Fibroblast of lung (primary cell): ENCODE measurements around the gene DDR2. TPM values are rescaled to one million over a fixed set of nuclear protein-coding genes. Genes with fewer than 3 reads are reported as not detected.
A peak's percentile ranks its signal among the peaks of the same experiment; 100 is the strongest.

Source experiments
- DNase-seq, 2 donors: peaks; one replicate each; pipeline versions ENCODE4 v3.0.0 to v3.0.0-alpha.2; 2010; ENCODE audit warnings: low read depth in 2 of 2
- H2AFZ ChIP-seq: 2 replicates; pipeline ENCODE4 v1.5.1; 2012; ENCODE audit warnings: low read length, control low read depth, inconsistent platforms
- H3K27ac ChIP-seq: 2 replicates; pipeline ENCODE4 v1.5.1; 2011; ENCODE audit warnings: low read length, control low read depth; ENCODE audit not compliant: insufficient read depth
- H3K27me3 ChIP-seq: 2 replicates; pipeline ENCODE4 v1.5.1; 2011; ENCODE audit warnings: mild to moderate bottlenecking, low read length; ENCODE audit not compliant: control insufficient read depth, insufficient read depth
- H3K36me3 ChIP-seq: 2 replicates; pipeline ENCODE4 v1.5.1; 2011; ENCODE audit warnings: low read length; ENCODE audit not compliant: control insufficient read depth, insufficient read depth
- H3K4me1 ChIP-seq: 2 replicates; pipeline ENCODE4 v1.5.1; 2011; ENCODE audit warnings: low read length; ENCODE audit not compliant: control insufficient read depth, insufficient read depth; ENCODE audit errors: extremely low read depth
- H3K4me2 ChIP-seq: 2 replicates; pipeline ENCODE4 v1.5.1; 2011; ENCODE audit warnings: low read length, control low read depth; ENCODE audit not compliant: insufficient read depth; ENCODE audit errors: extremely low read depth
- H3K4me3 ChIP-seq, 4 experiments: fragments of 200-600 bp in 1 of 4; sonication (generic) in 1 of 4; replicated peaks in 1 of 4; 2 replicates each; pipeline ENCODE4 v1.5.1; 2011 to 2016; ENCODE audit warnings: low read length in 4 of 4, low read depth in 3 of 4, mild to moderate bottlenecking in 3 of 4, control low read depth in 2 of 4, inconsistent platforms in 1 of 4, mixed read lengths in 1 of 4; ENCODE audit not compliant: insufficient read depth in 1 of 4; ENCODE audit errors: control extremely low read depth in 1 of 4
- H3K79me2 ChIP-seq: 2 replicates; pipeline ENCODE4 v1.5.1; 2012; ENCODE audit warnings: mild to moderate bottlenecking, low read length, inconsistent platforms; ENCODE audit not compliant: control insufficient read depth, insufficient read depth
- H3K9ac ChIP-seq: 2 replicates; pipeline ENCODE4 v1.5.1; 2011; ENCODE audit warnings: mild to moderate bottlenecking, low read length, control low read depth; ENCODE audit not compliant: insufficient read depth
- H3K9me3 ChIP-seq: 2 replicates; pipeline ENCODE4 v1.5.1; 2012; ENCODE audit warnings: low read depth, low read length; ENCODE audit not compliant: control insufficient read depth, insufficient read depth
- H4K20me1 ChIP-seq: 2 replicates; pipeline ENCODE4 v1.5.1; 2011; ENCODE audit warnings: low read length; ENCODE audit not compliant: control insufficient read depth, insufficient read depth; ENCODE audit errors: extremely low read depth
- CTCF ChIP-seq, 2 donors: IDR thresholded peaks in 1 of 2; conservative IDR thresholded peaks in 1 of 2; 1 replicate in 1 of 2; 2 replicates in 1 of 2; pipeline ENCODE4 v1.5.1; 2011 to 2012; ENCODE audit warnings: low read length in 2 of 2, control low read depth in 1 of 2, inconsistent platforms in 1 of 2, low read depth in 1 of 2, mild to moderate bottlenecking in 1 of 2
- EZH2 ChIP-seq: IDR thresholded peaks from 2 replicates; pipeline ENCODE4 v1.5.1; 2012; ENCODE audit warnings: low read length, control low read depth, mild to moderate bottlenecking; ENCODE audit errors: missing control alignments
- polyA plus RNA-seq, 2 donors: library from polyadenylated mRNA; depleted of rRNA in 1 of 2; stranded (reverse) in 1 of 2; unstranded in 1 of 2; fragments of >200 nt; gene quantifications; 2 replicates each; pipeline ENCODE4 v1.2.1, GENCODE V29; 2011 to 2012; ENCODE audit warnings: missing spikeins in 1 of 2
- total RNA-seq: library from RNA; depleted of rRNA; stranded (reverse); fragments of >200 nt; gene quantifications from 2 replicates; pipeline ENCODE4 v1.2.1, GENCODE V29; 2014

DDR2 gene
- total and polyA plus RNA-seq, 2 donors (not counting 1 experiment from before 2014, with no cell fraction given): 192 to 303 TPM

- Histone ChIP-seq H3K4me2 (peak overlapping the region; percentile 16), H3K27me3 (no peaks in the 10 kb centered on the region), H3K9ac (no peak overlapping the region), H3K79me2 (peaks cover 86% of the 10 kb centered on the region), H2AFZ (no peak overlapping the region), H4K20me1 (no peaks in the 10 kb centered on the region), H3K9me3 (no peaks in the 10 kb centered on the region), H3K4me3 (no peak overlapping the region), H3K27ac (peak overlapping the region; percentile 19), H3K36me3 (peaks cover 2% of the 10 kb centered on the region), H3K4me1 (peaks cover 47% of the 10 kb centered on the region)
- TF ChIP-seq EZH2 (no peak), CTCF (conservative IDR thresholded peaks at IDR 0.05 in 1 of 2, IDR thresholded peaks at IDR 0.05 in 1 of 2; ENCODE audit: low read depth in 1 of 2, low read length in 2 of 2) (no peak)
- peak in 1 of 2 donors; percentile 29 for DNase-seq
Measured at GRCh38 chr1:162672622-162673260, 40.5 kb downstream of the DDR2 start.

GRCh38 chr1:162674034-162674608 lies 41.9 kb downstream of the DDR2 start:
- peaks cover 58% of the 10 kb centered on the region for H3K4me1 ChIP-seq
- H2AFZ ChIP-seq: no peak overlapping the region
- H3K9me3 ChIP-seq: no peaks in the 10 kb centered on the region
- H3K27me3 ChIP-seq: no peaks in the 10 kb centered on the region
- H3K9ac ChIP-seq: no peak overlapping the region
- peaks cover 2% of the 10 kb centered on the region for H3K36me3 ChIP-seq
- H4K20me1 ChIP-seq: no peaks in the 10 kb centered on the region
- TF ChIP-seq CTCF (conservative IDR thresholded peaks at IDR 0.05 in 1 of 2, IDR thresholded peaks at IDR 0.05 in 1 of 2; ENCODE audit: low read depth in 1 of 2, low read length in 2 of 2) (no peak), EZH2 (no peak)
- no peak overlapping the region for H3K27ac ChIP-seq
- H3K79me2 ChIP-seq: peaks cover 88% of the 10 kb centered on the region
- H3K4me3 ChIP-seq: no peak overlapping the region
- H3K4me2 ChIP-seq: no peak overlapping the region
- peak; percentile 55 to 66 for DNase-seq

- TF ChIP-seq CTCF (conservative IDR thresholded peaks at IDR 0.05 in 1 of 2, IDR thresholded peaks at IDR 0.05 in 1 of 2; ENCODE audit: low read depth in 1 of 2, low read length in 2 of 2) (no peak), EZH2 (no peak)
- no peak overlapping the region for H3K4me2 ChIP-seq
- H3K9ac ChIP-seq: no peak overlapping the region
- H3K27ac ChIP-seq: peak overlapping the region; percentile 40
- no peak overlapping the region for H2AFZ ChIP-seq
- H3K4me1 ChIP-seq: peaks cover 54% of the 10 kb centered on the region
- H3K27me3 ChIP-seq: no peaks in the 10 kb centered on the region
- peak; percentile 72 to 87 for DNase-seq
- H3K4me3 ChIP-seq: no peak overlapping the region
- H3K9me3 ChIP-seq: no peaks in the 10 kb centered on the region
- H3K79me2 ChIP-seq: peaks cover 93% of the 10 kb centered on the region
- H3K36me3 ChIP-seq: peaks cover 2% of the 10 kb centered on the region
- H4K20me1 ChIP-seq: no peaks in the 10 kb centered on the region
Measured at GRCh38 chr1:162676087-162676486, 43.8 kb downstream of the DDR2 start.
